ENCODE measurements around the gene MTMR10.

GRCh38 chr15:30917013-30917412 is 74.4 kb downstream of the MTMR10 start:
- TF ChIP-seq CTCF (conservative IDR thresholded peaks at IDR 0.05; ENCODE audit: low read depth in 2 of 2), result peak; percentile 24 to 60; a peak in 3 of 4 replicates
- TF ChIP-seq POLR2AphosphoS5 (IDR thresholded peaks at IDR 0.05; ENCODE audit: low read depth), result no peak
- TF ChIP-seq EZH2 (IDR thresholded peaks at IDR 0.05; ENCODE audit: low read depth, unreplicated experiment), result no peak
- TF ChIP-seq REST (IDR thresholded peaks at IDR 0.05; ENCODE audit: unreplicated experiment), result no peak
- no peak for TF ChIP-seq ETS1 (IDR thresholded peaks at IDR 0.05)
- no peak for TF ChIP-seq ZNF331 (CRISPR knock-in tag; IDR thresholded peaks at IDR 0.05; ENCODE audit: low read depth)
